Gastrocnemius medialis (tissue), 4 donors: ENCODE measurements around the gene RNU6-8. TPM values are rescaled to one million over a fixed set of nuclear protein-coding genes. Genes with fewer than 3 reads are reported as not detected.
A peak's percentile ranks its signal among the peaks of the same experiment; 100 is the strongest.

ENCODE experiments used
- ATAC-seq, 2 donors: fragments of 150-250 bp; one replicate each; pipeline ENCODE4 v1.9.1; 2016
- DNase-seq, 2 donors: peaks; one replicate each; pipeline ENCODE4 v3.0.0-alpha.2; 2019
- H3K27ac ChIP-seq, 4 donors: fragments of 200-600 bp; sonication (generic); 1 replicate in 1 of 4; 2 replicates in 3 of 4; pipeline ENCODE4 v1.5.1; 2016 to 2018; ENCODE audit warnings: mild to moderate bottlenecking in 2 of 4, moderate library complexity in 1 of 4
- H3K27me3 ChIP-seq, 3 donors: fragments of 200-600 bp; sonication (generic) in 2 of 3; 1 replicate in 1 of 3; 2 replicates in 2 of 3; pipeline versions ENCODE4 v1.5.1 to v1.6.0; 2016 to 2019; ENCODE audit warnings: mild to moderate bottlenecking in 1 of 3, moderate library complexity in 1 of 3
- H3K36me3 ChIP-seq, 2 donors: fragments of 200-600 bp; sonication (generic) in 1 of 2; one replicate each; pipeline ENCODE4 v1.5.1; 2017 to 2018
- H3K4me1 ChIP-seq, 2 donors: fragments of 200-600 bp; sonication (generic) in 1 of 2; one replicate each; pipeline ENCODE4 v1.5.1; 2016 to 2017; ENCODE audit warnings: mild to moderate bottlenecking in 2 of 2
- H3K4me3 ChIP-seq, 4 donors: fragments of 200-600 bp; sonication (generic) in 3 of 4; 1 replicate in 1 of 4; 2 replicates in 3 of 4; pipeline ENCODE4 v1.5.1; 2016 to 2019; ENCODE audit warnings: mild to moderate bottlenecking in 2 of 4
- H3K9me3 ChIP-seq, 3 donors: fragments of 200-600 bp; sonication (generic) in 2 of 3; 1 replicate in 1 of 3; 2 replicates in 2 of 3; pipeline ENCODE4 v1.5.1; 2016 to 2019
- POLR2A ChIP-seq, 2 donors: fragments of 450-650 bp; IDR thresholded peaks; one replicate each; pipeline ENCODE4 v1.6.1; 2017; ENCODE audit warnings: antibody characterized with exemption in 2 of 2, mild to moderate bottlenecking in 2 of 2, moderate library complexity in 2 of 2
- in situ Hi-C, 4 donors: fragments of 200-750 bp; cut with MboI; loops; one replicate each; pipeline versions ENCODE4 v1.15.0 to v1.8.0; 2017; ENCODE audit warnings: low sequenced_read_pairs in 4 of 4
- intact Hi-C: fragments of 100-400 bp; cut with DNase I; formaldehyde crosslinking; loops from one replicate; pipeline ENCODE4 v1.15.1; 2023; ENCODE audit warnings: low total_unique reads
- total RNA-seq, 4 donors: library from RNA; depleted of rRNA; stranded (reverse); fragments of >200 nt; gene quantifications; one replicate each; pipeline versions ENCODE4 v1.1.0 to v1.2.3, GENCODE V29; 2016
- TF ChIP-seq, protein P1 (sequence below), 5 experiments: fragments of 450-650 bp in 3 of 5; fragments of 200-600 bp in 2 of 5; sonication (generic) in 2 of 5; IDR thresholded peaks in 4 of 5; conservative IDR thresholded peaks in 1 of 5; 1 replicate in 4 of 5; 2 replicates in 1 of 5; pipeline ENCODE4 v1.5.1; 2016 to 2019; ENCODE audit warnings: antibody characterized with exemption in 5 of 5, mild to moderate bottlenecking in 3 of 5, moderate library complexity in 3 of 5

RNU6-8 gene
- total RNA-seq, 4 donors from 2014 or later, result not detected

DNA sequence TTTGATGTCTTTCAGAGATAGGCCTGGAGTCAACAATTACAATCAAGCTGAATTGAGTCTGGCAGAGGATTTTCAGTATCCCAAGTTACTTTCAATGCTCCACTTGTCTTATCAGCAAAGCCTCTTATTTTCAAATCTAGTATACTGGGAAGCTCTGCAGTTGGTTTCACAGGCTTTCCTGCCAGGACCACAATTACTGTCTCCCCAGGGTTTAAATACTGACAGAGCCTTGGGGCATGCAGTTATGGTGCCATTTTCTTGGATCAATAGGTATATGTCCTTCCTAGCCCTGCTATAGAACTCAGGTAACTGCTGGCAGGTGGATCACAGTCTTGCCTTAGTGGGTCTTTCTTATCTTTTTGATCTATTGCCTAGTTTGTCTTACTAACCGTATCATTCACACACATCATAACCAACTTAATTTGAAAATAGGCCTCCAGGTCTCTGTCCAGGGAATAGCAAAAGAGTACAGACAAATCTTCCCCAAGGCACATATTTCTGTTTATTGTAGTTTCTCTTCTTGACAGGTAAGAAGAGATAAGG, 22.4 kb upstream of the RNU6-8 start:
- Histone ChIP-seq H3K4me1 (peaks cover 3 to 27% of the 10 kb centered on the region in 2 donors), H3K27ac (peak overlapping the region; percentile 51 to 70 (median 58)), H3K4me3 (no peak overlapping the region), H3K9me3 (no peaks in the 10 kb centered on the region), H3K27me3 (no peaks in the 10 kb centered on the region), H3K36me3 (no peaks in the 10 kb centered on the region)
- TF ChIP-seq, protein P1, sequence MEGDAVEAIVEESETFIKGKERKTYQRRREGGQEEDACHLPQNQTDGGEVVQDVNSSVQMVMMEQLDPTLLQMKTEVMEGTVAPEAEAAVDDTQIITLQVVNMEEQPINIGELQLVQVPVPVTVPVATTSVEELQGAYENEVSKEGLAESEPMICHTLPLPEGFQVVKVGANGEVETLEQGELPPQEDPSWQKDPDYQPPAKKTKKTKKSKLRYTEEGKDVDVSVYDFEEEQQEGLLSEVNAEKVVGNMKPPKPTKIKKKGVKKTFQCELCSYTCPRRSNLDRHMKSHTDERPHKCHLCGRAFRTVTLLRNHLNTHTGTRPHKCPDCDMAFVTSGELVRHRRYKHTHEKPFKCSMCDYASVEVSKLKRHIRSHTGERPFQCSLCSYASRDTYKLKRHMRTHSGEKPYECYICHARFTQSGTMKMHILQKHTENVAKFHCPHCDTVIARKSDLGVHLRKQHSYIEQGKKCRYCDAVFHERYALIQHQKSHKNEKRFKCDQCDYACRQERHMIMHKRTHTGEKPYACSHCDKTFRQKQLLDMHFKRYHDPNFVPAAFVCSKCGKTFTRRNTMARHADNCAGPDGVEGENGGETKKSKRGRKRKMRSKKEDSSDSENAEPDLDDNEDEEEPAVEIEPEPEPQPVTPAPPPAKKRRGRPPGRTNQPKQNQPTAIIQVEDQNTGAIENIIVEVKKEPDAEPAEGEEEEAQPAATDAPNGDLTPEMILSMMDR (IDR thresholded peaks at IDR 0.05 in 4 of 5, conservative IDR thresholded peaks at IDR 0.05 in 1 of 5), result no peak
- no peak for TF ChIP-seq POLR2A (IDR thresholded peaks at IDR 0.05)
- intact Hi-C loops, result no loop called here
- ATAC-seq (peak; percentile 17 to 45), DNase-seq (no peak)
- in situ Hi-C loops, result no loop called here

DNA sequence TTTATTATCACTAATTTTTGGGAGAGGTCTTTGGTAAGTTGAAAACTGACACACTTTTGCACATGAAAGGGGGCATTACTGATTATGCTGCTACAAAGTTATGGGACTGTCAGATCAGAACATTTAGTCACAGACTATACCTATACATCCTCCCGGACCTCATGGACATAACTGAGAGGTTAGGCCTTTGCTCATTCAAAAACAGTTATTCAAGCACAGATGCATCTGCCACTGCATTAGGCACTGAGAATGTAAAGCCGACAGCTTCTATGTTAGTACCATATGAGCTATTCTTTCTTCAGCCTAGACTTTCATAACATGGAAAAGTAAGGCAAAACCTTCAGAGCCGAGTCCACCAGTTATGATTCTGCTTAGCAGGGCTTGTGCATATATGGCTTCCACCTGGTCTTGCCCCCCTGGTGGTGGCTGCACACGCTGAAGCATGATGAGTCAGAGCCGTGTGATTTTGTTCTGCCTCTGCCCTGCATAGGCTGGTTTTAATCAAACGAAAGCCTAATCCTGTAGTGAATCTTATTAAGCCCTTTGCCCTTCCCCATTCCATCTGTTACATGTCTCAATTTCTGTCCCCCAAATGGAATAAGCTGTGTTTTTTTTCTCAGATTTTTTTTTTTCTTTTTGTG, 21.8 kb upstream of the RNU6-8 start:
- DNase-seq (peak; percentile 35 to 64), ATAC-seq (peak; percentile 92 to 98)
- Histone ChIP-seq H3K36me3 (no peaks in the 10 kb centered on the region), H3K4me3 (no peak overlapping the region), H3K9me3 (no peaks in the 10 kb centered on the region), H3K4me1 (peaks cover 3 to 21% of the 10 kb centered on the region in 2 donors), H3K27ac (peak overlapping the region; percentile 51 to 70 (median 58)), H3K27me3 (no peaks in the 10 kb centered on the region)
- TF ChIP-seq, protein P1 (IDR thresholded peaks at IDR 0.05 in 4 of 5, conservative IDR thresholded peaks at IDR 0.05 in 1 of 5), result peak; percentile 23 to 66 (median 47)
- TF ChIP-seq POLR2A (IDR thresholded peaks at IDR 0.05), result no peak
- in situ Hi-C loops (no loop called here), intact Hi-C loops (no loop called here)

- Histone ChIP-seq H3K27ac (no peak overlapping the region), H3K4me3 (no peak overlapping the region), H3K36me3 (no peaks in the 10 kb centered on the region), H3K9me3 (no peaks in the 10 kb centered on the region), H3K4me1 (no peaks in the 10 kb centered on the region), H3K27me3 (no peaks in the 10 kb centered on the region)
- in situ Hi-C loops, result no loop called here
- DNase-seq, result no peak
- peak in 1 of 2 donors; percentile 94 for ATAC-seq
- intact Hi-C loops, result no loop called here
- TF ChIP-seq, protein P1 (IDR thresholded peaks at IDR 0.05 in 4 of 5, conservative IDR thresholded peaks at IDR 0.05 in 1 of 5), result no peak
- no peak for TF ChIP-seq POLR2A (IDR thresholded peaks at IDR 0.05)
Measured at GRCh38 chr14:32217301-32217700, 14.2 kb upstream of the RNU6-8 start.

- Histone ChIP-seq H3K27me3 (no peaks in the 10 kb centered on the region), H3K36me3 (no peaks in the 10 kb centered on the region), H3K4me3 (no peak overlapping the region), H3K9me3 (no peaks in the 10 kb centered on the region), H3K27ac (no peak overlapping the region), H3K4me1 (no peaks in the 10 kb centered on the region)
- in situ Hi-C loops, result no loop called here
- TF ChIP-seq POLR2A (IDR thresholded peaks at IDR 0.05), result no peak
- TF ChIP-seq, protein P1 (IDR thresholded peaks at IDR 0.05 in 4 of 5, conservative IDR thresholded peaks at IDR 0.05 in 1 of 5), result no peak
- intact Hi-C loops, result no loop called here
- DNase-seq (no peak), ATAC-seq (no peak)
Measured at GRCh38 chr14:32212833-32213232, 9.8 kb upstream of the RNU6-8 start.
